ENCODE measurements around the gene RBM6.
"Not testable (repeated sequence)": the region's sequence is repeated elsewhere in the genome, so short reads cannot be mapped to it uniquely, and the experiment has no call there.

Gene RBM6

DNA sequence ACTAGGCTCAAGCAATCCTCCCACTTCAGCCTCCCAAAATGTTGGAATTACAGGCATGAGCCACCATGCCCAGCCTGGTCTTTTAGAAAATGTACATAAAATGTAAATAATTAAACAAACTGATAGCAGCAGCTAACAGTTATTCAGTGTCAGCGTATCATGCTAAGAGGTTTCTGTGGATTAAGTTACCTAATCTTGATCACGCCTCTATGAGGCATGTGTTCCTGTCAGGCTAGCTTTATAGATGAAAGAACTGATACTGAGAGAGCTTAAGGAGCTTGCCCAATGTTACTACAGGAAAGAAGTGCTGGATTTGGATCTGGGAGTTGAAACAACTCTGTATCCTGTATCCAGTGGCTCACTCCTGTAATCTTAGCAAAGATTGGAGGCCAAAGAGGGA, 25.0 kb upstream of the RBM6 start:
- no CpG with 5 or more reads among the region's 2 CpGs for WGBS (ENCODE audit: extremely low coverage, insufficient coverage, insufficient read length)
- no peak overlapping the region for H2AFZ ChIP-seq (ENCODE audit: insufficient read depth, low read length, poor library complexity)

GRCh38 chr3:49916686-49917085, 23.3 kb upstream of the RBM6 start:
- Histone ChIP-seq H3K27me3 (ENCODE audit: insufficient read depth, low read length) (no peaks in the 10 kb centered on the region), H3K9ac (ENCODE audit: low read length) (no peak overlapping the region), H3K4me2 (ENCODE audit: low read length) (no peak overlapping the region), H2BK120ac (ENCODE audit: insufficient read depth, low read length, poor library complexity) (no peak overlapping the region), H3K79me1 (ENCODE audit: low read length) (no peaks in the 10 kb centered on the region), H3K36me3 (ENCODE audit: control insufficient read depth in 1 of 2, insufficient read depth in 2 of 2, low read length in 2 of 2) (no peaks in the 10 kb centered on the region), H3K4ac (ENCODE audit: low read depth, low read length) (no peak overlapping the region), H4K12ac (ENCODE audit: low read depth, low read length) (no peak overlapping the region), H2BK5ac (ENCODE audit: low read depth, low read length, poor library complexity) (no peak overlapping the region), H2AK5ac (ENCODE audit: low read length) (no peak overlapping the region), H2AFZ (ENCODE audit: insufficient read depth, low read length, poor library complexity) (no peak overlapping the region), H3K23ac (ENCODE audit: low read length) (no peak overlapping the region), H3K79me2 (ENCODE audit: control insufficient read depth, insufficient read depth, low read length, poor library complexity) (no peaks in the 10 kb centered on the region), H3K27ac (ENCODE audit: low read depth, low read length) (no peak overlapping the region), H3K14ac (ENCODE audit: low read length) (no peak overlapping the region), H4K91ac (ENCODE audit: low read depth, low read length) (no peak overlapping the region), H4K8ac (ENCODE audit: low read depth, low read length) (no peak overlapping the region), H2BK12ac (ENCODE audit: low read length) (no peak overlapping the region), H3K18ac (ENCODE audit: low read length) (no peak overlapping the region), H3K4me1 (ENCODE audit: control insufficient read depth in 1 of 2, insufficient read depth in 2 of 2, low read length in 2 of 2) (no peaks in the 10 kb centered on the region), H3K4me3 (ENCODE audit: low read depth, low read length) (no peak overlapping the region), H3K9me3 (ENCODE audit: insufficient read depth, low read depth, low read length) (no peaks in the 10 kb centered on the region)
- DNase-seq: no peak
- no CpG with 5 or more reads among the region's 5 CpGs for WGBS (ENCODE audit: extremely low coverage, insufficient coverage, insufficient read length)

More for the DNA sequence above, 25.0 kb upstream of the RBM6 start:
- DNase-seq: peak in 1 of 2 donors; percentile 56
- no peak overlapping the region for H3K9ac ChIP-seq (ENCODE audit: low read length)
- H3K27ac ChIP-seq (ENCODE audit: low read depth, low read length): no peak overlapping the region
- peaks cover 11 to 14% of the 10 kb centered on the region in 2 experiments for H3K36me3 ChIP-seq (ENCODE audit: control insufficient read depth in 1 of 2, insufficient read depth in 2 of 2, low read length in 2 of 2)
- H3K27me3 ChIP-seq (ENCODE audit: insufficient read depth, low read length): no peaks in the 10 kb centered on the region
- no peaks in the 10 kb centered on the region for H3K79me2 ChIP-seq (ENCODE audit: control insufficient read depth, insufficient read depth, low read length, poor library complexity)
- no peak overlapping the region for H3K4ac ChIP-seq (ENCODE audit: low read depth, low read length)
- H3K18ac ChIP-seq (ENCODE audit: low read length): no peak overlapping the region
- H3K4me2 ChIP-seq (ENCODE audit: low read length): no peak overlapping the region
- no peak overlapping the region for H4K12ac ChIP-seq (ENCODE audit: low read depth, low read length)
- no peaks in the 10 kb centered on the region for H3K79me1 ChIP-seq (ENCODE audit: low read length)
- no peak overlapping the region for H3K14ac ChIP-seq (ENCODE audit: low read length)
- no peak overlapping the region for H3K4me3 ChIP-seq (ENCODE audit: low read depth, low read length)
- H4K8ac ChIP-seq (ENCODE audit: low read depth, low read length): no peak overlapping the region
- H2AK5ac ChIP-seq (ENCODE audit: low read length): no peak overlapping the region
- H3K9me3 ChIP-seq (ENCODE audit: insufficient read depth, low read depth, low read length): no peaks in the 10 kb centered on the region
- no peak overlapping the region for H2BK5ac ChIP-seq (ENCODE audit: low read depth, low read length, poor library complexity)
- H2BK120ac ChIP-seq (ENCODE audit: insufficient read depth, low read length, poor library complexity): no peak overlapping the region
- H4K91ac ChIP-seq (ENCODE audit: low read depth, low read length): no peak overlapping the region
- no peak overlapping the region for H2BK12ac ChIP-seq (ENCODE audit: low read length)
- no peaks in the 10 kb centered on the region for H3K4me1 ChIP-seq (ENCODE audit: control insufficient read depth in 1 of 2, insufficient read depth in 2 of 2, low read length in 2 of 2)
- no peak overlapping the region for H3K23ac ChIP-seq (ENCODE audit: low read length)

GRCh38 chr3:49917806-49918590, 22.0 kb upstream of the RBM6 start:
- not testable (repeated sequence) for H3K4me2 ChIP-seq (ENCODE audit: low read length); H2BK5ac ChIP-seq (ENCODE audit: low read depth, low read length, poor library complexity); DNase-seq; H3K27ac ChIP-seq (ENCODE audit: low read depth, low read length); H4K12ac ChIP-seq (ENCODE audit: low read depth, low read length); H2BK120ac ChIP-seq (ENCODE audit: insufficient read depth, low read length, poor library complexity); H3K9ac ChIP-seq (ENCODE audit: low read length); H3K14ac ChIP-seq (ENCODE audit: low read length); H3K27me3 ChIP-seq (ENCODE audit: insufficient read depth, low read length); H3K4ac ChIP-seq (ENCODE audit: low read depth, low read length); H4K91ac ChIP-seq (ENCODE audit: low read depth, low read length); H2AK5ac ChIP-seq (ENCODE audit: low read length); H3K79me1 ChIP-seq (ENCODE audit: low read length); H3K4me1 ChIP-seq (ENCODE audit: control insufficient read depth in 1 of 2, insufficient read depth in 2 of 2, low read length in 2 of 2); H3K4me3 ChIP-seq (ENCODE audit: low read depth, low read length); H3K23ac ChIP-seq (ENCODE audit: low read length); H3K18ac ChIP-seq (ENCODE audit: low read length); H3K9me3 ChIP-seq (ENCODE audit: insufficient read depth, low read depth, low read length); H3K36me3 ChIP-seq (ENCODE audit: control insufficient read depth in 1 of 2, insufficient read depth in 2 of 2, low read length in 2 of 2); H2AFZ ChIP-seq (ENCODE audit: insufficient read depth, low read length, poor library complexity); H4K8ac ChIP-seq (ENCODE audit: low read depth, low read length); H3K79me2 ChIP-seq (ENCODE audit: control insufficient read depth, insufficient read depth, low read length, poor library complexity); H2BK12ac ChIP-seq (ENCODE audit: low read length)
- WGBS (ENCODE audit: extremely low coverage, insufficient coverage, insufficient read length): no CpG with 5 or more reads among the region's 19 CpGs

- DNase-seq: no peak
- no peak overlapping the region for H3K18ac ChIP-seq (ENCODE audit: low read length)
- H3K27me3 ChIP-seq (ENCODE audit: insufficient read depth, low read length): no peaks in the 10 kb centered on the region
- H3K4me3 ChIP-seq (ENCODE audit: low read depth, low read length): no peak overlapping the region
- H3K4ac ChIP-seq (ENCODE audit: low read depth, low read length): no peak overlapping the region
- H3K27ac ChIP-seq (ENCODE audit: low read depth, low read length): no peak overlapping the region
- H3K23ac ChIP-seq (ENCODE audit: low read length): no peak overlapping the region
- H2AK5ac ChIP-seq (ENCODE audit: low read length): no peak overlapping the region
- H3K79me1 ChIP-seq (ENCODE audit: low read length): peaks cover 2% of the 10 kb centered on the region
- no peak overlapping the region for H2AFZ ChIP-seq (ENCODE audit: insufficient read depth, low read length, poor library complexity)
- H3K4me1 ChIP-seq (ENCODE audit: control insufficient read depth in 1 of 2, insufficient read depth in 2 of 2, low read length in 2 of 2): peaks cover 10% of the 10 kb centered on the region in 2 experiments
- no peak overlapping the region for H3K4me2 ChIP-seq (ENCODE audit: low read length)
- no peak overlapping the region for H4K91ac ChIP-seq (ENCODE audit: low read depth, low read length)
- no peak overlapping the region for H3K14ac ChIP-seq (ENCODE audit: low read length)
- H2BK12ac ChIP-seq (ENCODE audit: low read length): no peak overlapping the region
- no peaks in the 10 kb centered on the region for H3K79me2 ChIP-seq (ENCODE audit: control insufficient read depth, insufficient read depth, low read length, poor library complexity)
- H2BK120ac ChIP-seq (ENCODE audit: insufficient read depth, low read length, poor library complexity): no peak overlapping the region
- no CpG with 5 or more reads among the region's 2 CpGs for WGBS (ENCODE audit: extremely low coverage, insufficient coverage, insufficient read length)
- no peaks in the 10 kb centered on the region for H3K9me3 ChIP-seq (ENCODE audit: insufficient read depth, low read depth, low read length)
- no peaks in the 10 kb centered on the region for H3K36me3 ChIP-seq (ENCODE audit: control insufficient read depth in 1 of 2, insufficient read depth in 2 of 2, low read length in 2 of 2)
- no peak overlapping the region for H4K8ac ChIP-seq (ENCODE audit: low read depth, low read length)
- no peak overlapping the region for H2BK5ac ChIP-seq (ENCODE audit: low read depth, low read length, poor library complexity)
- no peak overlapping the region for H3K9ac ChIP-seq (ENCODE audit: low read length)
- no peak overlapping the region for H4K12ac ChIP-seq (ENCODE audit: low read depth, low read length)
Observed at GRCh38 chr3:49924683-49925082, 15.3 kb upstream of the RBM6 start.
